K562 (cell line): ENCODE measurements around the gene NDUFA6. TPM values are rescaled to one million over a fixed set of nuclear protein-coding genes. Genes with fewer than 3 reads are reported as not detected.
A peak's percentile ranks its signal among the peaks of the same experiment; 100 is the strongest.
"Not testable (repeated sequence)": the region's sequence is repeated elsewhere in the genome, so short reads cannot be mapped to it uniquely, and the experiment has no call there.

Source experiments
- ATAC-seq: fragments of 200-7000 bp; cut with Tn5 transposase; 3 replicates; pipeline ENCODE4 v1.9.1; 2020; ENCODE audit warnings: moderate library complexity
- BruUV-seq: library from RNA; stranded (reverse); fragments of 400-500 nt; replicated peaks from 2 replicates; lab custom pipeline; 2021; lab: Mats Ljungman, UMichigan
- CTCF ChIA-PET: fragments of 300-600 bp; formaldehyde crosslinking; extraction: SDS; loops from one replicate; lab custom pipeline; 2021; ENCODE audit warnings: low intra/inter-chr PET ratio; lab: Yijun Ruan, JAX
- POLR2A ChIA-PET: fragments of 300-600, 350-650 bp; sonication (Branson Sonifier 250); formaldehyde crosslinking; extraction: SDS; loops from one replicate; lab custom pipeline; 2021; ENCODE audit warnings: antibody characterized with exemption, inconsistent platforms; lab: Yijun Ruan, JAX
- DNase-seq, 4 experiments: peaks; one replicate each; pipeline versions ENCODE4 v3.0.0 to v3.0.0-alpha.2; 2011 to 2018; ENCODE audit warnings: low spot score in 3 of 4, mixed read lengths in 3 of 4; ENCODE audit errors: extremely low read depth in 1 of 4
- FAIRE-seq: peaks from 2 replicates; lab custom pipeline; 2011; peaks lifted over from hg19 to GRCh38; lab: Jason Lieb, UNC
- H2AFZ ChIP-seq: 2 replicates; pipeline ENCODE4 v1.6.0; 2011; ENCODE audit warnings: low read depth, low read length, control low read depth, inconsistent platforms
- H3K27ac ChIP-seq: fragments of 200-600 bp; 3 replicates; pipeline ENCODE4 v1.8.0; 2011; ENCODE audit warnings: low read depth, mild to moderate bottlenecking, control low read depth, inconsistent platforms, low read length, moderate library complexity, mixed read lengths; ENCODE audit errors: extremely low read depth
- H3K27me3 ChIP-seq, 2 experiments: fragments of 300-600 bp in 1 of 2; 2 replicates in 1 of 2; 3 replicates in 1 of 2; pipeline versions ENCODE4 v1.6.0 to v1.8.0; 2011; ENCODE audit warnings: inconsistent platforms in 2 of 2, low read length in 2 of 2, mild to moderate bottlenecking in 1 of 2, mixed read lengths in 1 of 2, moderate library complexity in 1 of 2; ENCODE audit not compliant: control insufficient read depth in 2 of 2, insufficient read depth in 2 of 2
- H3K36me3 ChIP-seq: fragments of 300-600 bp; 3 replicates; pipeline ENCODE4 v1.8.0; 2011; ENCODE audit warnings: mild to moderate bottlenecking, low read length, inconsistent platforms; ENCODE audit not compliant: control insufficient read depth, insufficient read depth
- H3K4me1 ChIP-seq, 2 experiments: fragments of 200-600 bp in 1 of 2; replicated peaks in 1 of 2; 2 replicates in 1 of 2; 3 replicates in 1 of 2; pipeline versions ENCODE4 v1.5.1 to v1.8.0; 2011; ENCODE audit warnings: inconsistent platforms in 2 of 2, low read length in 2 of 2, mild to moderate bottlenecking in 1 of 2, mixed read lengths in 1 of 2, moderate library complexity in 1 of 2; ENCODE audit not compliant: control insufficient read depth in 2 of 2, insufficient read depth in 2 of 2
- H3K4me2 ChIP-seq: 2 replicates; pipeline ENCODE4 v1.6.1; 2011; ENCODE audit warnings: low read length, control low read depth, inconsistent platforms, mixed read lengths; ENCODE audit not compliant: insufficient read depth
- H3K4me3 ChIP-seq: fragments of 200-600 bp; sonication (generic), shearing (Covaris generic); 2 replicates; pipeline ENCODE4 v1.5.1; 2016; ENCODE audit warnings: control low read depth, inconsistent platforms
- H3K79me2 ChIP-seq: fragments of 200-600 bp; 3 replicates; pipeline ENCODE4 v1.8.0; 2011; ENCODE audit warnings: low read length, inconsistent platforms; ENCODE audit not compliant: control insufficient read depth, insufficient read depth
- H3K9ac ChIP-seq, 2 experiments: 2 replicates each; pipeline versions ENCODE4 v1.6.0 to v1.6.1; 2011; ENCODE audit warnings: low read depth in 2 of 2, low read length in 2 of 2, control low read depth in 1 of 2, inconsistent platforms in 1 of 2, mild to moderate bottlenecking in 1 of 2, mixed read lengths in 1 of 2; ENCODE audit not compliant: insufficient read depth in 1 of 2
- H3K9me1 ChIP-seq: one replicate; pipeline ENCODE4 v1.6.0; 2011; ENCODE audit warnings: inconsistent platforms, mild to moderate bottlenecking, low read length, moderate library complexity; ENCODE audit not compliant: control insufficient read depth, insufficient read depth
- H3K9me3 ChIP-seq: replicated peaks from 2 replicates; pipeline ENCODE4 v1.5.1; 2011; ENCODE audit warnings: low read depth, low read length, inconsistent platforms; ENCODE audit not compliant: control insufficient read depth, insufficient read depth
- H4K20me1 ChIP-seq: replicated peaks from 2 replicates; pipeline ENCODE4 v1.6.1; 2011; ENCODE audit warnings: low read length, inconsistent platforms, mixed read lengths; ENCODE audit not compliant: control insufficient read depth, insufficient read depth
- ARID3A ChIP-seq: IDR thresholded peaks from 2 replicates; pipeline ENCODE4 v1.6.1; 2012; ENCODE audit warnings: low read depth, low read length, improper control_type of control experiment, borderline replicate concordance
- BHLHE40 ChIP-seq: IDR thresholded peaks from 2 replicates; pipeline ENCODE4 v1.6.1; 2011; ENCODE audit warnings: low read length, improper control_type of control experiment
- ELF2 ChIP-seq: fragments of 250-450 bp; sonication (Bioruptor Pico); IDR thresholded peaks from 2 replicates; pipeline ENCODE4 v1.5.0; 2021; ENCODE audit warnings: mild to moderate bottlenecking
- FOXA1 ChIP-seq: fragments of 450-650 bp; IDR thresholded peaks from 2 replicates; pipeline ENCODE4 v1.6.1; 2016; ENCODE audit warnings: mild to moderate bottlenecking, borderline replicate concordance
- HNRNPH1 ChIP-seq: fragments of 200-400 bp; formaldehyde crosslinking; optimal IDR thresholded peaks from 2 replicates; pipeline ENCODE3; 2017; ENCODE audit warnings: low read depth, mild to moderate bottlenecking, low read length, moderate library complexity
- HNRNPLL ChIP-seq: fragments of 200-400 bp; formaldehyde crosslinking; IDR thresholded peaks from 2 replicates; pipeline ENCODE4 v1.6.1; 2017; ENCODE audit warnings: low read length, low read depth, mild to moderate bottlenecking; ENCODE audit not compliant: poor library complexity, severe bottlenecking
- HOXB6 ChIP-seq: fragments of 250-450 bp; sonication (Bioruptor Pico); IDR thresholded peaks from 2 replicates; pipeline ENCODE4 v1.5.1; 2022; ENCODE audit warnings: mild to moderate bottlenecking, borderline replicate concordance
- JUND ChIP-seq, 2 experiments: IDR thresholded peaks; 2 replicates in 1 of 2; 3 replicates in 1 of 2; pipeline ENCODE4 v1.6.1; 2011; ENCODE audit warnings: borderline replicate concordance in 2 of 2, low read depth in 2 of 2, low read length in 2 of 2, improper control_type of control experiment in 1 of 2, missing biosample characterization in 1 of 2, missing genetic modification characterization in 1 of 2, missing genetic modification reagents in 1 of 2
- KDM2B ChIP-seq: fragments of 250-450 bp; sonication (Bioruptor Pico); IDR thresholded peaks from 2 replicates; pipeline ENCODE4 v1.8.0; 2021; ENCODE audit warnings: mild to moderate bottlenecking, moderate library complexity
- PHB2 ChIP-seq: fragments of 450-650 bp; IDR thresholded peaks from 2 replicates; pipeline ENCODE4 v1.6.1; 2017; ENCODE audit warnings: low read depth
- POLR2B ChIP-seq: fragments of 450-650 bp; IDR thresholded peaks from 2 replicates; pipeline ENCODE4 v1.6.1; 2018; ENCODE audit warnings: low read depth; ENCODE audit not compliant: partially characterized antibody
- PRPF4 ChIP-seq: fragments of 200-400 bp; formaldehyde crosslinking; IDR thresholded peaks from one replicate; pipeline ENCODE4 v1.6.1; 2017; ENCODE audit warnings: low read length, low read depth, mild to moderate bottlenecking; ENCODE audit not compliant: insufficient read depth, poor library complexity, severe bottlenecking
- RUNX1 ChIP-seq: sonication (generic); IDR thresholded peaks from 2 replicates; pipeline ENCODE4 v1.6.1; 2016; ENCODE audit warnings: antibody characterized with exemption, low read depth
- WGBS: fragments of 100-300 bp; shearing (Covaris generic); methylation state at CpG from one replicate; pipeline ENCODE4 v1.1.6; 2016; ENCODE audit warnings: low coverage, mixed read lengths; ENCODE audit not compliant: insufficient coverage; ENCODE audit errors: missing lambda C conversion rate; 5-methylcytosine and 5-hydroxymethylcytosine counted together
- in situ Hi-C: fragments of 300-500 bp; cut with MboI; formaldehyde crosslinking; loops from 4 replicates; pipeline ENCODE4 v1.15.0; 2018; ENCODE audit warnings: inconsistent platforms, mixed read lengths
- intact Hi-C: fragments of 100-400 bp; cut with micrococcal nuclease; formaldehyde crosslinking; loops from 2 replicates; pipeline ENCODE4 v1.14.2; 2022
- polyA plus RNA-seq, 8 experiments: library from polyadenylated mRNA; depleted of rRNA in 4 of 8; stranded (reverse) in 5 of 8; unstranded in 3 of 8; fragments of >200 nt; fragmentation: Nextera tagmentation in 2 of 8; fragmentation: Illumina TruSeq in 1 of 8; extraction: Ambion mirVana in 2 of 8; extraction: Trizol in 1 of 8; gene quantifications; 2 replicates each; pipeline versions ENCODE4 v1.2.1 to v1.2.3, GENCODE V29; 2011 to 2014; ENCODE audit warnings: inconsistent platforms in 1 of 8, missing spikeins in 1 of 8
- total RNA-seq, 7 experiments: library from RNA; depleted of rRNA in 6 of 7; stranded (reverse); fragments of >200 nt in 6 of 7; fragmentation: Illumina TruSeq in 2 of 7; extraction: Trizol in 2 of 7; gene quantifications; 2 replicates each; pipeline versions ENCODE4 v1.2.1 to v1.2.3, GENCODE V29; 2011 to 2021; ENCODE audit warnings: low replicate concordance in 1 of 7
- TF ChIP-seq, protein P1 (sequence below): sonication (generic); IDR thresholded peaks from 2 replicates; pipeline ENCODE4 v1.6.1; 2016

The NDUFA6 gene
- total and polyA plus RNA-seq, 9 of the 15 experiments (the other 6 are each of a cell fraction or from before 2014, with no cell fraction given) = 90.0 to 474 (median 128) TPM

DNA sequence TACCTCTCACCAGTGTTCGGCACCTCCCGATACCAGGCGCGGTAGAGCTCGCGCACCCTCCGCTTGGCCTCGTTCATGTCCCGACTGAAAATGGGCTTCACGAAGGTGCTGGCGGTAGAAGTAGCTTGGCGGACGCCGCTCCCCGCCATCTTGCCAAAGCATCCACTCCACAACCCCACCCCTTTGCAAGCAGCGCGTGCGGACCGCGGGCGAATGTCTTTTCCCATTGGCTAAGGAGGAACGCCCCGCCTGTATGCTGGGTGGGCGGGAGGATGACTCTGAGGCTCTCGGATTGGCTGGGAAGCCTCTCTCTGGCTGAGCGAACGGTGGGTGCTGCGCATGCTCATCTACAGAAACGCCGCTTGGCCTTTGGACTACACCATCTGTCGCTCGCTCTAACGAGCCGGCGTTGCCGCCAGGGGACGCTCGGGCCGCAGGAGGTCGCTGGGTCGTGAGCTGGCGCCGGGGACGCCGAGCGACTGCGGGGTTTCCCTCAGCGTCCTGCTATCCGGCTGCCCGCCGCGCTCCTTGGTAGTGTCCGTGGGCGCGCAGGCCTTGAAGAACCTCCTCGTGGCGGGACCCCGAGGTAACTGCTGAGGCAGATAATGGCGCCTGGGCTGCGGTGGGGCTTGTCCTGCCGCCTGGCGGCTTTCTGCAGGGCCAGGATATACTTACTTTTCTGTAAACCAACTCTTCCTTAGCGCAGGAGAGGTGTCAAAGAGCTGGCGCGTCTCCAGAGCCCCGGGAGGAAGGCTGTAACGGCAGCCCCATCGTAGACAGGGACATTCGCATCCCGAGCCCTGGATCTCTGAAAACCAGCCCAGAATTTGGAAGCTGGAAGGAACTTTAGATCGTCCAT, at the start of gene NDUFA6 (continued):
- no peak for TF ChIP-seq ARID3A
- no peak for TF ChIP-seq HNRNPH1
- no peak for TF ChIP-seq FOXA1
- TF ChIP-seq BHLHE40 = peak; percentile 92
- TF ChIP-seq HNRNPLL = peak; percentile 31
- no peak; the same call in 1 of the 2 replicates for TF ChIP-seq KDM2B (CRISPR knock-in tag)
- TF ChIP-seq ELF2 (CRISPR knock-in tag) = 0 out of 2 replicates have a peak, but pooled peaks have one; percentile 23
- TF ChIP-seq PHB2 = no peak
- TF ChIP-seq, protein P1, sequence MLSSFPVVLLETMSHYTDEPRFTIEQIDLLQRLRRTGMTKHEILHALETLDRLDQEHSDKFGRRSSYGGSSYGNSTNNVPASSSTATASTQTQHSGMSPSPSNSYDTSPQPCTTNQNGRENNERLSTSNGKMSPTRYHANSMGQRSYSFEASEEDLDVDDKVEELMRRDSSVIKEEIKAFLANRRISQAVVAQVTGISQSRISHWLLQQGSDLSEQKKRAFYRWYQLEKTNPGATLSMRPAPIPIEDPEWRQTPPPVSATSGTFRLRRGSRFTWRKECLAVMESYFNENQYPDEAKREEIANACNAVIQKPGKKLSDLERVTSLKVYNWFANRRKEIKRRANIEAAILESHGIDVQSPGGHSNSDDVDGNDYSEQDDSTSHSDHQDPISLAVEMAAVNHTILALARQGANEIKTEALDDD = no peak
- TF ChIP-seq PRPF4 = no peak
- TF ChIP-seq JUND (IDR thresholded peaks at IDR 0.05; ENCODE audit: borderline replicate concordance, low read depth, low read length) = peak; percentile 75; the same call in 1 of the 2 replicates
- 0 out of 3 replicates have a peak, but pooled peaks have one; percentile 10 for TF ChIP-seq JUND (tag; IDR thresholded peaks at IDR 0.05; ENCODE audit: borderline replicate concordance, low read depth, low read length)
- TF ChIP-seq RUNX1 = no peak
- TF ChIP-seq POLR2B = peak; percentile 77
- TF ChIP-seq HOXB6 (CRISPR knock-in tag) = no peak

DNA sequence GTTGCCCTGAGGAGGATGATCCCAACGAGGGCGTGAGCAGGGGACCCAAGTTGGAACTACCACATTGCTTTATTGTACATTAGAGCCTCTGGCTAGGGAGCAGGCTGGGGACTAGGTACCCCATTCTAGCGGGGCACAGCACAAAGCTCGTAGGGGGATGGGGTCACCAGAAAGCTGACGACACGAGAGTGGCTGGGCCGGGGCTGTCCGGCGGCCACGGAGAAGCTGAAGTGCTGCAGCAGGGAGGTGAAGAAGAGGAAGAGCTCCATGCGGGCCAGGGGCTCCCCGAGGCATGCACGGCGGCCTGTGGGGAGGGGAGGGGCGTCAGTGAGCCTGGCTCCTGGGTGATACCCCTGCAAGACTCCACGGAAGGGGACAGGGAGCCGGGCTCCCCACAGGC, 49.6 kb upstream of the NDUFA6 start:
- H3K36me3 ChIP-seq, H2AFZ ChIP-seq, H3K9ac ChIP-seq, H3K27me3 ChIP-seq, DNase-seq, in situ Hi-C loops, H3K4me1 ChIP-seq, H3K79me2 ChIP-seq, FAIRE-seq, H3K9me1 ChIP-seq, H3K27ac ChIP-seq, intact Hi-C loops, H3K4me2 ChIP-seq, CTCF ChIA-PET, ATAC-seq, H3K9me3 ChIP-seq, H3K4me3 ChIP-seq, BruUV-seq, H4K20me1 ChIP-seq: not testable (repeated sequence)
- POLR2A ChIA-PET = interaction anchor here (0.7 kb wide), 1 partner anchor 176 kb away, joined by 3 read pairs; no protein-coding TSS in a partner anchor
- 58% methylated on average over 9 of the region's 17 CpGs for WGBS
